RWPE2 (cell line): ENCODE results near the gene RBM20.
"Not testable (repeated sequence)": the region's sequence is repeated elsewhere in the genome, so short reads cannot be mapped to it uniquely, and the experiment has no call there.

ENCODE experiments used
- ATAC-seq: fragments of 200-7000 bp; cut with Tn5 transposase; 3 replicates; pipeline ENCODE4 v1.9.1; 2021; ENCODE audit warnings: low read depth
- DNase-seq: peaks from one replicate; pipeline ENCODE4 v3.0.0-alpha.2; 2020; ENCODE audit warnings: low spot score
- H3K27ac ChIP-seq: fragments of 450-650 bp; 2 replicates; pipeline ENCODE4 v1.5.1; 2017; ENCODE audit warnings: mild to moderate bottlenecking; ENCODE audit not compliant: poor library complexity, severe bottlenecking
- H3K27me3 ChIP-seq: fragments of 250-450 bp; sonication (Bioruptor Pico); 2 replicates; pipeline ENCODE4 v1.5.1; 2021; ENCODE audit warnings: mild to moderate bottlenecking, moderate library complexity; ENCODE audit not compliant: insufficient read depth, poor library complexity, severe bottlenecking
- H3K36me3 ChIP-seq: fragments of 250-450 bp; sonication (Bioruptor Pico); 2 replicates; pipeline ENCODE4 v1.5.1; 2020; ENCODE audit warnings: low read depth, mild to moderate bottlenecking, moderate library complexity
- H3K4me1 ChIP-seq: fragments of 250-450 bp; sonication (Bioruptor Pico); 2 replicates; pipeline ENCODE4 v1.5.1; 2021; ENCODE audit warnings: mild to moderate bottlenecking, moderate library complexity; ENCODE audit not compliant: insufficient read depth, poor library complexity, severe bottlenecking
- H3K4me3 ChIP-seq: fragments of 250-450 bp; sonication (Bioruptor Pico); 2 replicates; pipeline ENCODE4 v1.5.1; 2021; ENCODE audit warnings: mild to moderate bottlenecking, moderate library complexity; ENCODE audit not compliant: severe bottlenecking
- H3K9me3 ChIP-seq: fragments of 250-450 bp; sonication (Bioruptor Pico); 2 replicates; pipeline ENCODE4 v1.5.1; 2021; ENCODE audit warnings: mild to moderate bottlenecking, moderate library complexity; ENCODE audit not compliant: severe bottlenecking
- CTCF ChIP-seq: fragments of 450-650 bp; IDR thresholded peaks from one replicate; pipeline ENCODE4 v1.5.1; 2017; ENCODE audit warnings: mild to moderate bottlenecking, moderate library complexity; ENCODE audit not compliant: poor library complexity, severe bottlenecking

The RBM20 gene

GRCh38 chr10:110617425-110618229 is 26.5 kb upstream of the RBM20 start:
- Histone ChIP-seq H3K4me3 (no peak overlapping the region), H3K27me3 (no peaks in the 10 kb centered on the region), H3K4me1 (no peaks in the 10 kb centered on the region), H3K9me3 (no peaks in the 10 kb centered on the region), H3K27ac (no peak overlapping the region), H3K36me3 (no peaks in the 10 kb centered on the region)
- DNase-seq: no peak
- no peak for ATAC-seq
- TF ChIP-seq CTCF: no peak

GRCh38 chr10:110618230-110618610 is 25.9 kb upstream of the RBM20 start:
- Histone ChIP-seq H3K4me1 (no peaks in the 10 kb centered on the region), H3K36me3 (no peaks in the 10 kb centered on the region), H3K27me3 (no peaks in the 10 kb centered on the region), H3K27ac (no peak overlapping the region), H3K9me3 (no peaks in the 10 kb centered on the region), H3K4me3 (no peak overlapping the region)
- no peak for TF ChIP-seq CTCF
- ATAC-seq: no peak
- DNase-seq: no peak

- ATAC-seq (no peak), DNase-seq (no peak)
- H3K27me3 ChIP-seq: no peaks in the 10 kb centered on the region
- H3K27ac ChIP-seq: no peak overlapping the region
- no peaks in the 10 kb centered on the region for H3K9me3 ChIP-seq
- H3K4me3 ChIP-seq: no peak overlapping the region
- H3K36me3 ChIP-seq: no peaks in the 10 kb centered on the region
- no peak for TF ChIP-seq CTCF
- no peaks in the 10 kb centered on the region for H3K4me1 ChIP-seq
Measured at GRCh38 chr10:110619514-110620397, 24.4 kb upstream of the RBM20 start.

- no peak for DNase-seq
- no peak overlapping the region for H3K27ac ChIP-seq
- H3K4me1 ChIP-seq: no peaks in the 10 kb centered on the region
- no peaks in the 10 kb centered on the region for H3K27me3 ChIP-seq
- no peak for ATAC-seq
- H3K9me3 ChIP-seq: no peaks in the 10 kb centered on the region
- no peak overlapping the region for H3K4me3 ChIP-seq
- H3K36me3 ChIP-seq: no peaks in the 10 kb centered on the region
- TF ChIP-seq CTCF: no peak
Measured at GRCh38 chr10:110620398-110620719, 23.8 kb upstream of the RBM20 start.

- H3K27ac ChIP-seq, H3K36me3 ChIP-seq, H3K4me1 ChIP-seq, H3K4me3 ChIP-seq, ATAC-seq, H3K9me3 ChIP-seq, DNase-seq, H3K27me3 ChIP-seq: not testable (repeated sequence)
Measured at GRCh38 chr10:110623316-110623715, 20.8 kb upstream of the RBM20 start.
